ENCODE measurements around the gene STK32A.

DNA sequence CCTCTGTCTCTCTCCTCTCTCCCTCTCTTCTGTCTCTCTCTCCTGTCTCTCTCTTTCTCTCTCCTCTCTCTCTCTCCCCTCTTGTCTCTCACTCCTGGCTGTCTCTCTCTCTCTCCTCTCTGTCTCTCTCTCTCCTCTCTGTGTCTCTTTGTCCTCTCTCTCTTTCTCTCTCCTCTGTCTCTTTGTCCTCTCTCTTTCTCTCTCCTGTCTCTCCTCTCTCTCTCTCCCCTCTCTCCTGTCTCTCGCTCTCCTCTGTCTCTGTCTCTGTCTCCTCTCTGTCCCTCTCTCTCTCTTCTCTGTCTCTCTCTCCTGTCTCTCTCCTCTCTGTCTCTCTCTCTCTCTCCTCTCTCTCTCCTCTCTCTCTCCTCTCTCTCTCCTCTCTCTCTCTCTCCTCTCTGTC lies 25.0 kb downstream of the STK32A start:
- no peak for TF ChIP-seq CTCF (IDR thresholded peaks at IDR 0.05; ENCODE audit: low read depth, low read length, missing input control)
- no peak for TF ChIP-seq SP1 (IDR thresholded peaks at IDR 0.05)
- TF ChIP-seq JUND (IDR thresholded peaks at IDR 0.05), result no peak
- no peak for TF ChIP-seq YY1 (IDR thresholded peaks at IDR 0.05)
- no peak for TF ChIP-seq RAD21 (IDR thresholded peaks at IDR 0.05)
- TF ChIP-seq ZBTB33 (IDR thresholded peaks at IDR 0.05), result no peak
- TF ChIP-seq HNF4G (IDR thresholded peaks at IDR 0.05), result no peak
- TF ChIP-seq, protein P1, sequence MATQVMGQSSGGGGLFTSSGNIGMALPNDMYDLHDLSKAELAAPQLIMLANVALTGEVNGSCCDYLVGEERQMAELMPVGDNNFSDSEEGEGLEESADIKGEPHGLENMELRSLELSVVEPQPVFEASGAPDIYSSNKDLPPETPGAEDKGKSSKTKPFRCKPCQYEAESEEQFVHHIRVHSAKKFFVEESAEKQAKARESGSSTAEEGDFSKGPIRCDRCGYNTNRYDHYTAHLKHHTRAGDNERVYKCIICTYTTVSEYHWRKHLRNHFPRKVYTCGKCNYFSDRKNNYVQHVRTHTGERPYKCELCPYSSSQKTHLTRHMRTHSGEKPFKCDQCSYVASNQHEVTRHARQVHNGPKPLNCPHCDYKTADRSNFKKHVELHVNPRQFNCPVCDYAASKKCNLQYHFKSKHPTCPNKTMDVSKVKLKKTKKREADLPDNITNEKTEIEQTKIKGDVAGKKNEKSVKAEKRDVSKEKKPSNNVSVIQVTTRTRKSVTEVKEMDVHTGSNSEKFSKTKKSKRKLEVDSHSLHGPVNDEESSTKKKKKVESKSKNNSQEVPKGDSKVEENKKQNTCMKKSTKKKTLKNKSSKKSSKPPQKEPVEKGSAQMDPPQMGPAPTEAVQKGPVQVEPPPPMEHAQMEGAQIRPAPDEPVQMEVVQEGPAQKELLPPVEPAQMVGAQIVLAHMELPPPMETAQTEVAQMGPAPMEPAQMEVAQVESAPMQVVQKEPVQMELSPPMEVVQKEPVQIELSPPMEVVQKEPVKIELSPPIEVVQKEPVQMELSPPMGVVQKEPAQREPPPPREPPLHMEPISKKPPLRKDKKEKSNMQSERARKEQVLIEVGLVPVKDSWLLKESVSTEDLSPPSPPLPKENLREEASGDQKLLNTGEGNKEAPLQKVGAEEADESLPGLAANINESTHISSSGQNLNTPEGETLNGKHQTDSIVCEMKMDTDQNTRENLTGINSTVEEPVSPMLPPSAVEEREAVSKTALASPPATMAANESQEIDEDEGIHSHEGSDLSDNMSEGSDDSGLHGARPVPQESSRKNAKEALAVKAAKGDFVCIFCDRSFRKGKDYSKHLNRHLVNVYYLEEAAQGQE (IDR thresholded peaks at IDR 0.05), result no peak
- no peak for TF ChIP-seq MAX (IDR thresholded peaks at IDR 0.05)
- TF ChIP-seq TAF1 (conservative IDR thresholded peaks at IDR 0.05), result no peak

All from liver (tissue), 3 donors.